WTC11 (cell line): ENCODE measurements around the gene WIZ. TPM values are rescaled to one million over a fixed set of nuclear protein-coding genes. Genes with fewer than 3 reads are reported as not detected.
A peak's percentile ranks its signal among the peaks of the same experiment; 100 is the strongest.

Experiments
- ATAC-seq: fragments of 200-7000 bp; cut with Tn5 transposase; 2 replicates; pipeline ENCODE4 v1.10.0; 2021; ENCODE audit warnings: mild to moderate bottlenecking, moderate library complexity
- CTCF ChIA-PET: fragments of 300-600 bp; sonication (Branson Sonifier 250); formaldehyde crosslinking; loops from one replicate; lab custom pipeline; 2021; ENCODE audit warnings: antibody characterized with exemption; lab: Charles Lee
- POLR2A ChIA-PET: fragments of 350-600 bp; sonication (Branson Sonifier 250); formaldehyde crosslinking; loops from one replicate; lab custom pipeline; 2021; ENCODE audit warnings: antibody characterized with exemption; lab: Charles Lee
- DNase-seq: peaks from one replicate; pipeline ENCODE4 v3.0.0; 2021; ENCODE audit warnings: low spot score
- H3K27ac Mint-ChIP-seq: 2 replicates; pipeline ENCODE4 v1.8.0; 2021; ENCODE audit warnings: mixed read lengths
- H3K27me3 Mint-ChIP-seq: 2 replicates; pipeline ENCODE4 v1.8.0; 2021; ENCODE audit warnings: low read depth, mild to moderate bottlenecking, moderate library complexity, mixed read lengths
- H3K36me3 Mint-ChIP-seq: 2 replicates; pipeline ENCODE4 v1.8.0; 2021; ENCODE audit warnings: mixed read lengths
- H3K4me1 Mint-ChIP-seq: 2 replicates; pipeline ENCODE4 v1.8.0; 2022; ENCODE audit warnings: mixed read lengths
- H3K4me3 Mint-ChIP-seq: 2 replicates; pipeline ENCODE4 v1.8.0; 2021; ENCODE audit warnings: mild to moderate bottlenecking, moderate library complexity, mixed read lengths
- H3K9me3 Mint-ChIP-seq: 2 replicates; pipeline ENCODE4 v1.8.0; 2021; ENCODE audit warnings: mixed read lengths
- CBFB ChIP-seq: sonication (generic); formaldehyde crosslinking; IDR thresholded peaks from 2 replicates; pipeline ENCODE4 v1.8.1; 2022; ENCODE audit warnings: mild to moderate bottlenecking, low read depth, missing genetic modification reagents
- CREB1 ChIP-seq: sonication (generic); formaldehyde crosslinking; IDR thresholded peaks from 2 replicates; pipeline ENCODE4 v1.8.0; 2023; ENCODE audit warnings: mild to moderate bottlenecking, missing genetic modification reagents
- CREM ChIP-seq: sonication (generic); formaldehyde crosslinking; IDR thresholded peaks from 2 replicates; pipeline ENCODE4 v1.8.1; 2022; ENCODE audit warnings: mild to moderate bottlenecking, missing genetic modification reagents, moderate library complexity
- FOXP1 ChIP-seq: sonication (generic); formaldehyde crosslinking; IDR thresholded peaks from 2 replicates; pipeline ENCODE4 v1.8.0; 2022; ENCODE audit warnings: missing genetic modification reagents, mild to moderate bottlenecking, moderate library complexity, borderline replicate concordance
- JUN ChIP-seq: sonication (generic); formaldehyde crosslinking; IDR thresholded peaks from 2 replicates; pipeline ENCODE4 v1.8.0; 2023; ENCODE audit warnings: mild to moderate bottlenecking, missing genetic modification reagents
- NFATC4 ChIP-seq: fragments of 250-450 bp; sonication (Bioruptor Pico); IDR thresholded peaks from 2 replicates; pipeline ENCODE4 v1.9.0; 2021; ENCODE audit warnings: mild to moderate bottlenecking
- NR1H2 ChIP-seq: sonication (generic); formaldehyde crosslinking; IDR thresholded peaks from 2 replicates; pipeline ENCODE4 v1.9.0; 2021; ENCODE audit warnings: mild to moderate bottlenecking, moderate library complexity, missing genetic modification reagents
- TEAD1 ChIP-seq: sonication (generic); formaldehyde crosslinking; IDR thresholded peaks from 2 replicates; pipeline ENCODE4 v1.8.0; 2022; ENCODE audit warnings: mild to moderate bottlenecking, missing genetic modification reagents
- ZBTB21 ChIP-seq: sonication (generic); formaldehyde crosslinking; IDR thresholded peaks from 2 replicates; pipeline ENCODE4 v1.8.1; 2023; ENCODE audit warnings: mild to moderate bottlenecking, missing genetic modification reagents, borderline replicate concordance
- ZNF121 ChIP-seq: sonication (generic); formaldehyde crosslinking; IDR thresholded peaks from 2 replicates; pipeline ENCODE4 v1.8.0; 2023; ENCODE audit warnings: missing genetic modification reagents
- ZNF219 ChIP-seq: sonication (generic); formaldehyde crosslinking; IDR thresholded peaks from 2 replicates; pipeline ENCODE4 v1.8.0; 2023; ENCODE audit warnings: missing genetic modification reagents, mild to moderate bottlenecking, borderline replicate concordance
- ZNF232 ChIP-seq: sonication (generic); formaldehyde crosslinking; IDR thresholded peaks from 2 replicates; pipeline ENCODE4 v1.8.0; 2022; ENCODE audit warnings: mild to moderate bottlenecking, missing genetic modification reagents
- ZNF423 ChIP-seq: fragments of 250-450 bp; sonication (Bioruptor Pico); IDR thresholded peaks from 2 replicates; pipeline ENCODE4 v2.1.2; 2022; ENCODE audit warnings: mild to moderate bottlenecking, moderate library complexity
- total RNA-seq: library from RNA; stranded (reverse); gene quantifications from 3 replicates; pipeline ENCODE4 v1.2.3, GENCODE V29; 2021
- TF ChIP-seq, protein P1 (sequence below): sonication (generic); formaldehyde crosslinking; IDR thresholded peaks from 2 replicates; pipeline ENCODE4 v1.8.1; 2023; ENCODE audit warnings: mild to moderate bottlenecking, moderate library complexity, missing genetic modification reagents
- TF ChIP-seq, protein P2 (sequence below): sonication (generic); formaldehyde crosslinking; IDR thresholded peaks from 2 replicates; pipeline ENCODE4 v1.8.1; 2022; ENCODE audit warnings: low read depth, mild to moderate bottlenecking, moderate library complexity, missing genetic modification reagents, borderline replicate concordance
- TF ChIP-seq, protein P3 (sequence below): sonication (generic); formaldehyde crosslinking; IDR thresholded peaks from 2 replicates; pipeline ENCODE4 v1.8.1; 2022; ENCODE audit warnings: mild to moderate bottlenecking, moderate library complexity, missing genetic modification reagents
- TF ChIP-seq, protein P4 (sequence below): fragments of 250-450 bp; sonication (Bioruptor Pico); IDR thresholded peaks from 2 replicates; pipeline ENCODE4 v1.9.0; 2021; ENCODE audit warnings: moderate library complexity, mild to moderate bottlenecking, inconsistent platforms, borderline replicate concordance
- TF ChIP-seq, protein P5 (sequence below): sonication (generic); formaldehyde crosslinking; IDR thresholded peaks from 2 replicates; pipeline ENCODE4 v1.8.1; 2023; ENCODE audit warnings: mild to moderate bottlenecking, missing genetic modification reagents, moderate library complexity

Gene WIZ
- total RNA-seq, 1 experiment from 2014 or later: 43.9 TPM

DNA sequence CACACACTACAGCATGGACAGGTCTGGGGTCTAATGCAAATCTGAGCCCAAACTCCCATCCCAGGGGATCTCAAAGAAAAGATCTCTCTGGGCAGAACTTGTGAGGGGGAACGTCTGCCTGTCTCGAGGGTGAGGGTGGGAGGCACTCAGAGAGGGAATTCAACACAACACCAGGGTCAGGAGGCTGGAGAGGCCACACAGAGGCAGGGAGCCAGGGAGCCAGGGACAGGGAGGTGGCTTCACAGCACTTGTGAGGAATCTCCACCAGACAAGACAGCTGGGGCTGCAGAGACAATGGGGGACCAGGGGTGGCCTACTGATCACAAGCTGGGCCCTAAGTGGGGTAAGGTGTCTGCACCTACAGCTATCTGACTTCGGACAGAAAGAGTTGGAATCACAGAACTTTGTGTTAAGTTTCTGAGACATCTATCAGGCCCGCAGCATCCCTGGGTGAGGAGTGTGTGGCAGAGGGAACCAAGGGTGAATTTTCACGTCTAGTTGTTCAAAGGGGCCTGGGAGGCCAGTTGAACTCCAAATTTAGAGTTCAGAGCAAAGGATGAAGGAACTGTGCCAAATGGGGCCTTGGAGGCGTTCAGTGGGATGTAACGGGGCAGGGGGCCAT is 18.2 kb downstream of the WIZ start:
- no peak for TF ChIP-seq TEAD1 (CRISPR knock-in tag)
- TF ChIP-seq, all 79 proteins: peak for 0
- ATAC-seq: no peak
- H3K27me3 Mint-ChIP-seq: no peaks in the 10 kb centered on the region; the same call in 1 of the 2 replicates
- peak overlapping the region; percentile 50 for H3K27ac Mint-ChIP-seq
- ChIA-PET CTCF (no interaction called here), POLR2A (interaction anchor here (1.2 kb wide), 1 partner anchor 13 kb away, joined by 3 read pairs; the partner anchor contains the start of gene AKAP8L)
- peak overlapping the region; percentile 93 for H3K4me3 Mint-ChIP-seq
- DNase-seq: no peak
- peaks cover 9% of the 10 kb centered on the region for H3K36me3 Mint-ChIP-seq
- no peaks in the 10 kb centered on the region for H3K9me3 Mint-ChIP-seq
- H3K4me1 Mint-ChIP-seq: peaks cover 19% of the 10 kb centered on the region

DNA sequence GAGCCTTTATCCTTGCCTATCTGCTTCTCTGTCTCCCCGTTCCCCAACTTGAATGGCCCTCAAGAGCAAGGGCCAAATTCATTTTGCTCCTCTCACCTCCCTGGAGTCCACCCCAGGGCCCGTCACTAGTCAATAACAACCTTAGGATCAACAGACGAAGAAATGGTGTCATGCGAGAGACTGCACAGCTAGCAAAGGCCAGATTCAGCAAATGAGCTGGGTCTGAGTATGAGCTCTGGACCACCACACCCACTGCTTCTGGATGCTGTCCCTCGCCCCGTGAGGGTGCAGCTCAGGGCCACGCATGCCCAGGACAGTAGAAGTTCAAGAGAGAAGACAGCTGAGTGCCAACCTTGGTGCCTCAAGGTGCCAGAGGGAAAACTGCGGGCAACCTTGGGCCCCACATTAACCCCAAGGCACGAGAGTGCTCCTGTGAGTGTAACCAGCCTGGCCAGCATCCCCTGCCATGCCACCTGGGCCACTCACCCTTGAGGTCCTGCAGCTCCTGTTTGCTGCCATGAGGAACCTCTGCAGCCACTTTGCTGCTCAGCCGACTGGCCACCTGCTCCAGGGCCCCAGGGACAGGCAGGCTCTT is 19.1 kb downstream of the WIZ start:
- TF ChIP-seq TEAD1 (CRISPR knock-in tag) (no peak), NFATC4 (CRISPR knock-in tag) (no peak), CREM (no peak), CREB1 (CRISPR knock-in tag) (no peak), ZNF121 (CRISPR knock-in tag) (no peak), FOXP1 (CRISPR knock-in tag) (no peak), ZNF423 (no peak), JUN (no peak), ZNF232 (CRISPR knock-in tag) (no peak), ZNF219 (no peak), NR1H2 (no peak), CBFB (no peak)
- TF ChIP-seq, protein P1, sequence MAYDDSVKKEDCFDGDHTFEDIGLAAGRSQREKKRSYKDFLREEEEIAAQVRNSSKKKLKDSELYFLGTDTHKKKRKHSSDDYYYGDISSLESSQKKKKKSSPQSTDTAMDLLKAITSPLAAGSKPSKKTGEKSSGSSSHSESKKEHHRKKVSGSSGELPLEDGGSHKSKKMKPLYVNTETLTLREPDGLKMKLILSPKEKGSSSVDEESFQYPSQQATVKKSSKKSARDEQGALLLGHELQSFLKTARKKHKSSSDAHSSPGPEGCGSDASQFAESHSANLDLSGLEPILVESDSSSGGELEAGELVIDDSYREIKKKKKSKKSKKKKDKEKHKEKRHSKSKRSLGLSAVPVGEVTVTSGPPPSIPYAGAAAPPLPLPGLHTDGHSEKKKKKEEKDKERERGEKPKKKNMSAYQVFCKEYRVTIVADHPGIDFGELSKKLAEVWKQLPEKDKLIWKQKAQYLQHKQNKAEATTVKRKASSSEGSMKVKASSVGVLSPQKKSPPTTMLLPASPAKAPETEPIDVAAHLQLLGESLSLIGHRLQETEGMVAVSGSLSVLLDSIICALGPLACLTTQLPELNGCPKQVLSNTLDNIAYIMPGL (CRISPR knock-in tag): no peak
- TF ChIP-seq, protein P2, sequence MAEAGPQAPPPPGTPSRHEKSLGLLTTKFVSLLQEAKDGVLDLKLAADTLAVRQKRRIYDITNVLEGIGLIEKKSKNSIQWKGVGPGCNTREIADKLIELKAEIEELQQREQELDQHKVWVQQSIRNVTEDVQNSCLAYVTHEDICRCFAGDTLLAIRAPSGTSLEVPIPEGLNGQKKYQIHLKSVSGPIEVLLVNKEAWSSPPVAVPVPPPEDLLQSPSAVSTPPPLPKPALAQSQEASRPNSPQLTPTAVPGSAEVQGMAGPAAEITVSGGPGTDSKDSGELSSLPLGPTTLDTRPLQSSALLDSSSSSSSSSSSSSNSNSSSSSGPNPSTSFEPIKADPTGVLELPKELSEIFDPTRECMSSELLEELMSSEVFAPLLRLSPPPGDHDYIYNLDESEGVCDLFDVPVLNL (CRISPR knock-in tag): no peak
- TF ChIP-seq, protein P3, sequence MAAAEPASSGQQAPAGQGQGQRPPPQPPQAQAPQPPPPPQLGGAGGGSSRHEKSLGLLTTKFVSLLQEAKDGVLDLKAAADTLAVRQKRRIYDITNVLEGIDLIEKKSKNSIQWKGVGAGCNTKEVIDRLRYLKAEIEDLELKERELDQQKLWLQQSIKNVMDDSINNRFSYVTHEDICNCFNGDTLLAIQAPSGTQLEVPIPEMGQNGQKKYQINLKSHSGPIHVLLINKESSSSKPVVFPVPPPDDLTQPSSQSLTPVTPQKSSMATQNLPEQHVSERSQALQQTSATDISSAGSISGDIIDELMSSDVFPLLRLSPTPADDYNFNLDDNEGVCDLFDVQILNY (CRISPR knock-in tag): no peak
- TF ChIP-seq, protein P4, sequence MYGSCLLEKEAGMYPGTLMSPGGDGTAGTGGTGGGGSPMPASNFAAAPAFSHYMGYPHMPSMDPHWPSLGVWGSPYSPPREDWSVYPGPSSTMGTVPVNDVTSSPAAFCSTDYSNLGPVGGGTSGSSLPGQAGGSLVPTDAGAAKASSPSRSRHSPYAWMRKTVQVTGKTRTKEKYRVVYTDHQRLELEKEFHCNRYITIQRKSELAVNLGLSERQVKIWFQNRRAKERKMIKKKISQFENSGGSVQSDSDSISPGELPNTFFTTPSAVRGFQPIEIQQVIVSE (CRISPR knock-in tag): no peak
- POLR2A ChIA-PET: interaction anchor here (1.2 kb wide), 1 partner anchor 12 kb away, joined by 3 read pairs; the partner anchor contains the start of gene AKAP8L
- Mint-ChIP-seq H3K36me3 (peaks cover 16% of the 10 kb centered on the region), H3K4me1 (peaks cover 17% of the 10 kb centered on the region), H3K27me3 (no peaks in the 10 kb centered on the region; the same call in 1 of the 2 replicates), H3K9me3 (no peaks in the 10 kb centered on the region), H3K27ac (peak overlapping the region; percentile 15), H3K4me3 (peak overlapping the region; percentile 93)
- DNase-seq (no peak), ATAC-seq (no peak)
- CTCF ChIA-PET: interaction anchor here (2.6 kb wide), 1 partner anchor 11 kb away, joined by 14 read pairs; the partner anchor contains the start of gene AKAP8L

DNA sequence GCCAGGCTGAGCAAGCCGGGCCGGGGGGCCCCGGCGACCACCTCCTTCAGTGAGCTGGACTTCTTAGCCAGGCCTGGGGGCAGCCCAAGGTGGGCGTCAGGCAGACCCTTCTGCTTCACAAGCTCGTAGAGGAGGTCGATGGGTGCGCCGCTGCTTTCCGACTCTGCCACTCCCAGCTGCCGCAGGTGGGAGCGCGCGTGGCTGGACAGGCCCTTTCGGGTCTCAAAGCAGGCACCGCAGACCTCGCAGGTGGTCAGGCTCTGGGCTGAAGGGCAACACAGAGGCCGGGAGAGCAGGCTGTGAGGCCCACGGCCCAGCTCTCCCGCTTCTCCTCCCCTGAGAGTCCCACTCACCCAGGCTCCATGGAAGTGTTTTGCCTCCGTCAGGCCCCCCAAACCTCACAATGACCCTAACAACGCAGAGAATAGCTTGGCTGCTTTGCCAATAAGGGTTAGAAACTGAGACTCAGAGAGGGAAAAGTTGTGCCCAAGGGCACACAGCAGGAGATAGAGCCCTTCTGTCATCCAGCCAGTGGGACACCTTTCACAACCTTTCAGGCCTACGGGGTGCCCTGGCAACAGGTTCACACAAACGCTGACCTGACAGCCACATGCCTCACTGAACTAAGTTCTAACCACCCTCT is 19.8 kb downstream of the WIZ start:
- POLR2A ChIA-PET: no interaction called here
- Mint-ChIP-seq H3K36me3 (peaks cover 16% of the 10 kb centered on the region), H3K27ac (no peak overlapping the region), H3K4me1 (peaks cover 17% of the 10 kb centered on the region), H3K27me3 (no peaks in the 10 kb centered on the region; the same call in 1 of the 2 replicates), H3K9me3 (no peaks in the 10 kb centered on the region), H3K4me3 (peak overlapping the region; percentile 93; the same call in 1 of the 2 replicates)
- TF ChIP-seq ZBTB21: no peak
- no peak for TF ChIP-seq FOXP1 (CRISPR knock-in tag)
- TF ChIP-seq JUN: no peak
- TF ChIP-seq, protein P5, sequence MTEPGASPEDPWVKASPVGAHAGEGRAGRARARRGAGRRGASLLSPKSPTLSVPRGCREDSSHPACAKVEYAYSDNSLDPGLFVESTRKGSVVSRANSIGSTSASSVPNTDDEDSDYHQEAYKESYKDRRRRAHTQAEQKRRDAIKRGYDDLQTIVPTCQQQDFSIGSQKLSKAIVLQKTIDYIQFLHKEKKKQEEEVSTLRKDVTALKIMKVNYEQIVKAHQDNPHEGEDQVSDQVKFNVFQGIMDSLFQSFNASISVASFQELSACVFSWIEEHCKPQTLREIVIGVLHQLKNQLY (CRISPR knock-in tag): no peak
- DNase-seq (no peak), ATAC-seq (no peak)
- CTCF ChIA-PET: interaction anchor here (2.6 kb wide), 1 partner anchor 10 kb away, joined by 14 read pairs; the partner anchor contains the start of gene AKAP8L
